GM12872 (cell line): ENCODE data around the gene CALN1.

ENCODE experiments used
- TF ChIP-seq, protein P1 (sequence below): IDR thresholded peaks from 3 replicates; pipeline ENCODE4 v1.5.1; 2011; ENCODE audit warnings: low read depth, mild to moderate bottlenecking, low read length, moderate library complexity; ENCODE audit not compliant: insufficient read depth

The CALN1 gene

DNA sequence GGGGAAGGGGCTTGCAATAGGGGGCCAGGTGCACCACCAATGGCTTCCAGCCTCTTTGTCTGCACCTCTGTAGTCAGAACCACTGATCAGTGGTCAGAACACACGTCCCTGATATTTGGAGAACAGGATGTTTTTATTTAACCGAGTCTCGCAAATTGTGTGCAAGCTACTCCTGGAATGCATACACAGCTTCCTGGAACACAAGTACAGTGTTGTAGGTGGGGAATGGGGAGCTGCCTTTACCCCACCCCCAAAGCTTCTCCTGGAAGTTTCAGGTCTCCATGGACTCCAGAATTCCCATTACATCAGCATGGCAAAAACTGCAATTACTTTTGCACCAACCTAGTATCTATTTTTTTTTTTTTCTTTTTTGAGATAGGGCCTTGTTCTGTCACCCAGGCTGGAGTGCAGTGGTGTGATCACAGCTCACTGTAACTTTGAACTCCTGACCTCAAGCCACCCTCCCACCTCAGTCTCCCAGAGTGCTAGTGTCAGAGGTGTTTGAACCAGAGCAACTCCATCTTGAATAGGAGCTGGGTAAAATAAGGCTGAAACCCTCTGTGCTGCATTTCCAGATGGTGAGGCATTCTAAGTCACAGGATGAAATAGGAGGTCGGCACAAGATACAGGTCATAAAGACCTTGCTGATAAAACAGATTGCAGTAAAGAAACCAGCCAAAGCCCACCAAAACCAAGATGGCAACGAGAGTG is 374.0 kb downstream of the CALN1 start:
- TF ChIP-seq, protein P1, sequence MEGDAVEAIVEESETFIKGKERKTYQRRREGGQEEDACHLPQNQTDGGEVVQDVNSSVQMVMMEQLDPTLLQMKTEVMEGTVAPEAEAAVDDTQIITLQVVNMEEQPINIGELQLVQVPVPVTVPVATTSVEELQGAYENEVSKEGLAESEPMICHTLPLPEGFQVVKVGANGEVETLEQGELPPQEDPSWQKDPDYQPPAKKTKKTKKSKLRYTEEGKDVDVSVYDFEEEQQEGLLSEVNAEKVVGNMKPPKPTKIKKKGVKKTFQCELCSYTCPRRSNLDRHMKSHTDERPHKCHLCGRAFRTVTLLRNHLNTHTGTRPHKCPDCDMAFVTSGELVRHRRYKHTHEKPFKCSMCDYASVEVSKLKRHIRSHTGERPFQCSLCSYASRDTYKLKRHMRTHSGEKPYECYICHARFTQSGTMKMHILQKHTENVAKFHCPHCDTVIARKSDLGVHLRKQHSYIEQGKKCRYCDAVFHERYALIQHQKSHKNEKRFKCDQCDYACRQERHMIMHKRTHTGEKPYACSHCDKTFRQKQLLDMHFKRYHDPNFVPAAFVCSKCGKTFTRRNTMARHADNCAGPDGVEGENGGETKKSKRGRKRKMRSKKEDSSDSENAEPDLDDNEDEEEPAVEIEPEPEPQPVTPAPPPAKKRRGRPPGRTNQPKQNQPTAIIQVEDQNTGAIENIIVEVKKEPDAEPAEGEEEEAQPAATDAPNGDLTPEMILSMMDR = no peak

DNA sequence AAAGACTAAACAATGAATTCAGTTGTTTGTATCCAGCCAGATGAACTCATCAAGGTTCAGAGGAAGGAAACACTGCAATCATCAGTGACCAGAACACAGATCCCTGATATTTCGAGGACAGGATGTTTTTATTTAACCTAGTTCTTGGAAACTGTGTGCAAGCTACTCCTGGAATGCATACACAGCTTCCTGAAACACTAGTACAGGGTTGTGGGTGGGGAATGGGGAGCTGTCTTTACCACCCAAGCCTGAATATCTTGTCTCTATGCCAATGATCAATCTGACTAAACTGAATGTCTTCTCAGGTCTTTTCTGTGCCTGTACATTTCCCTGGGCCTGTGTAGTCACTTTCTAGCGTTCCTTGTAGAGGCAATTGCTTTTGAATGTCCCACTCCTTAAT is 374.6 kb downstream of the CALN1 start:
- TF ChIP-seq, protein P1 = no peak

GRCh38 chr7:72035266-72035665 is 376.9 kb downstream of the CALN1 start:
- TF ChIP-seq, protein P1 = no peak

DNA sequence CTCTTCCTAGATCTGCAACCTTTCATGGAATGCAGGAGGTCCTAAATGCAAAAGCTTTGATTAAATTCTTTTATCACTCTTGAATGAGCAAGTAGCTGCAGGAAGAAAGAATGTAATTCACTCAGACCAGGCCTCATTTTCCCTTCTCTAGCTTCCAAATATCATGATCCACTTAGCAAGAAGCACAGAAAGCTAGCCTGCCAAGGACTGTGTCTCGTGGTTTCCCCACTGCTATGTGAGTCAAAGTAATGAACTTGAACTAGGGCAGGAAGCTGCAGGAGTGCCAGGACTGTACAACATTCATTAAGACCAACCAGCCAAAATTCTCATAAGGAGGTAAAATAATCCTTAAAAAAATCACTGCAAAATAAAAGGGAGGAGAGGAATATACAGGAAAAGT is 379.2 kb downstream of the CALN1 start:
- TF ChIP-seq, protein P1 = no peak

DNA sequence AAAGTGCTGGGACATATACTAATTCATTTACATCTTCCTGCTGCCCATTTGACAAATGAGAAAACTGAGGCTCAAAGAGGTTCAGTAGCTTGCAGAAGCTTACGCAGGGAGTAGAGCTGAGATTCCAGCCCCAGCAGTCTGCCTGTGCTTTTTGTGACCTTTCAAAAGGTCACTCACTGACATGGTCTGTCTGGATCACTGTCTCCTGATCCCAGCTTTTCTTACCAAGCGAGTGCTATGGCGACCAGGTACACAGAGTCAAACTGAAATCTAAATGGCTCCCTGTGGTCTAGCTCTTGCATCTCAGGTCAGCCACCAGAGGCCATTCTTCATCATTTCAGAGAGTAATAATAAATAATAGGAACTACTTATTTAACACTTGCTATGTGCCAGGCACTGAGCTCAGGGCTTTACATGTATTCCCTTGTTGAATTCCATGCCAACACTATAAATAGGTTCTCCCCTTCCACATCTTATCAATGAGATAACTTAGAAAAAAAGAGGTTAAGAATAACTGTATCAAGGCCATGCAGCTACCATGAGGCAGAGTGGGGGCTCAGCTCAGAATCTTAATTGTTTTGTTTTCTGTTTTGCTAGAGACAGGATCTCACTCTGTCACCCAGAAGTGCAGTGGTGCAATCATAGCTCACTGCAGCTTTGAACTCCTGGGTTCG is 381.0 kb downstream of the CALN1 start:
- TF ChIP-seq, protein P1 = no peak

- TF ChIP-seq, protein P1 = no peak
Measured at GRCh38 chr7:72028267-72028666, 383.9 kb downstream of the CALN1 start.

- TF ChIP-seq, protein P1 = no peak
Measured at GRCh38 chr7:72025381-72025960, 386.7 kb downstream of the CALN1 start.
